H1 (cell line): Measurements from ENCODE around the gene SBDS. TPM values are rescaled to one million over a fixed set of nuclear protein-coding genes. Genes with fewer than 3 reads are reported as not detected.

Experiments used
- CHD2 ChIP-seq: IDR thresholded peaks from 2 replicates; pipeline ENCODE4 v1.6.1; 2012; ENCODE audit warnings: low read length, improper control_type of control experiment
- KDM1A ChIP-seq: fragments of 200-600, 300-600 bp; sonication (generic); IDR thresholded peaks from 2 replicates; pipeline ENCODE4 v1.7.1; 2016; ENCODE audit warnings: mild to moderate bottlenecking, low read length, borderline replicate concordance
- KDM4A ChIP-seq: IDR thresholded peaks from one replicate; pipeline ENCODE4 v1.7.1; 2012; ENCODE audit warnings: low read depth, mild to moderate bottlenecking, moderate library complexity, low read length, inconsistent platforms; ENCODE audit not compliant: severe bottlenecking
- KDM5A ChIP-seq: fragments of 200-600 bp; IDR thresholded peaks from 2 replicates; pipeline ENCODE4 v1.7.1; 2012; ENCODE audit warnings: mild to moderate bottlenecking, low read length, inconsistent platforms, mixed read lengths
- SP4 ChIP-seq: IDR thresholded peaks from 2 replicates; pipeline ENCODE4 v1.6.1; 2012; ENCODE audit warnings: low read length, inconsistent platforms
- TEAD4 ChIP-seq: IDR thresholded peaks from 2 replicates; pipeline ENCODE4 v1.6.1; 2012; ENCODE audit warnings: low read depth, low read length, inconsistent platforms, mixed read lengths
- polyA plus RNA-seq, 7 experiments: library from polyadenylated mRNA; depleted of rRNA in 3 of 7; stranded (reverse) in 5 of 7; unstranded in 2 of 7; fragments of >200 nt in 5 of 7; fragments of 200-250 nt in 2 of 7; gene quantifications; 1 replicate in 5 of 7; 2 replicates in 1 of 7; 4 replicates in 1 of 7; pipeline versions ENCODE4 v1.2.1 to v1.2.3, GENCODE V29; 2011 to 2013; ENCODE audit warnings: missing spikeins in 2 of 7, mixed read lengths in 2 of 7
- total RNA-seq: library from RNA; stranded (reverse); fragmentation: NEBNext Ultra II Directional; extraction: Animal tissue kit (Norgen Biotek cat#: 25700); gene quantifications from 2 replicates; pipeline ENCODE4 v1.2.1, GENCODE V29; 2021

Gene SBDS
- total and polyA plus RNA-seq, 2 of the 8 experiments (the other 6 are each of a cell fraction or from before 2014, with no cell fraction given) = 8.2 to 27.5 TPM

DNA sequence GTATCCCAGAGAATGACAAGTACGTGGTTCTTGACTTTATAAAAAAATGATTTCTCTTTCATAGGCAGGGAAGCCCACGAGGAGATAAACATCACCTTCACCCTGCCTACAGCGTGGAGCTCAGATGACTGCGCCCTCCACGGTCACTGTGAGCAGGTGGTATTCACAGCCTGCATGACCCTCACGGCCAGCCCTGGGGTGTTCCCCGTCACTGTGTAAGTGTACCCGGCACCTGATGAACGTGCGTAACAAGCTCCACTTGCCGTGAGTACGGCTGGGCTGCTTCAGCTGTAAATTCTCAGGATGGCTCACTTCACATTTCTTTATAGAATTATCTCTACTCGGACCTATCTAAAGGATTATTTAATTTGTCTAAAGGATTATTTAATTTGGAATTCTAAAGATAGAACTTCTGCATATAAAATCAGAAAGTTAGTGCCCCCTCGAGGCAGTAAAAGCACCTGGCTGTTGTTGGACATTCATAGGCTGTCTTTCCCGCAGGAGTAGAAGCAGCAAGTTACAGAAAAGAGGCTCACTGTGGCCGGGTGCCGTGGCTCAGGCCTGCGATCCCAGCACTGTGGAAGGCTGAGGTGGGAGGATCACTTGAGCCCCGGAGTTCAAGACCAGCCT is 46.8 kb downstream of the SBDS start (continued):
- TF ChIP-seq CHD2 (no peak), KDM5A (no peak), KDM1A (no peak), SP4 (no peak), TEAD4 (no peak), KDM4A (no peak)
